HAP-1 (cell line): ENCODE measurements around the gene FOS.

Experiments used
- DNase-seq, 2 experiments: peaks; one replicate each; pipeline ENCODE4 v3.0.0-alpha.2; 2016 to 2020; ENCODE audit warnings: low spot score in 2 of 2
- H3K27me3 ChIP-seq: fragments of 250-450 bp; sonication (Bioruptor Pico); 2 replicates; pipeline ENCODE4 v1.5.1; 2020; ENCODE audit warnings: low read depth, mild to moderate bottlenecking, moderate library complexity
- H3K36me3 ChIP-seq: fragments of 250-450 bp; sonication (Bioruptor Pico); replicated peaks from 2 replicates; pipeline ENCODE4 v1.5.1; 2020; ENCODE audit warnings: mild to moderate bottlenecking
- H3K4me1 ChIP-seq: fragments of 250-450 bp; sonication (Bioruptor Pico); 2 replicates; pipeline ENCODE4 v1.5.1; 2020; ENCODE audit warnings: mild to moderate bottlenecking
- H3K4me3 ChIP-seq: fragments of 250-450 bp; sonication (Bioruptor Pico); 2 replicates; pipeline ENCODE4 v1.5.1; 2020; ENCODE audit warnings: mild to moderate bottlenecking, moderate library complexity
- H3K9me3 ChIP-seq: fragments of 250-450 bp; sonication (Bioruptor Pico); 2 replicates; pipeline ENCODE4 v1.5.1; 2020; ENCODE audit warnings: mild to moderate bottlenecking, moderate library complexity
- in situ Hi-C: fragments of 300-500 bp; cut with MboI; formaldehyde crosslinking; loops from 3 replicates; pipeline ENCODE4 v1.14.3; 2020; ENCODE audit warnings: low sequenced_read_pairs, inconsistent platforms, mixed read lengths

FOS gene

DNA sequence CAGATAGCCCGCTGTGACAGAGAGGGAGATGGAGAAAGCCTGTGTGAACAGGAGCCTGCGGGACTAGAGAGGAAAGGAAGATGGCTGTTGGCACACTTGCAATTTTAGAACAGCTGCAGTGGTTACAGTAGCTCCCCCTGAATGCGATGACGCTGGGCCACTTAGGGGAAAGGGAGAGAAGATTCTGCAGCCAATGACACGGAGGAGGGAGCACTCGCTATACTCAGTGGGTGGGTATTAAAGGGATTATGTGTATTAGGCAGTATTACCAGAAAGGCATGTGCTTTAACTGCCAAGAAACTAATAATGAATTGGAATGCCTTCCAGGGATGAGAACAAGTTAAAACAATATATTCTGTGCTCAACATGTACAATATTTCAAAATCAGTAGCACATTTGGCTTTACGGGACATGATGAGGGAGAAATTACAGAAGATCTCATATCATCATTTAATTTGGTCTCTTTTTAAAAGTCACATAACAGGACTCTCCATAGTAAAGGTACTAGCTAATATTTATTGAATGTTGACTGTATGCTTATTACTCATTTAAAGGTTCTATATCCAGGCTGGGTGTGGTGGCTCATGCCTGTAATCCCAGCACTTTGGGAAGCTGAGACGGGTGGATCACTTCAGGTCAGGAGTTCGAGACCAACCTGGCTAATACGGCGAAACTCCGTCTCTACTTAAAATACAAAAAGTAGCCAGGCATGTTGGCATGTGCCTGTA is 35.9 kb upstream of the FOS start:
- in situ Hi-C loops, result no loop called here
- peak; percentile 47 to 63 for DNase-seq
- no peaks in the 10 kb centered on the region for H3K9me3 ChIP-seq
- H3K27me3 ChIP-seq, result no peaks in the 10 kb centered on the region
- peaks cover 5% of the 10 kb centered on the region; the same call in 1 of the 2 replicates for H3K4me1 ChIP-seq
- no peak overlapping the region for H3K4me3 ChIP-seq
- no peaks in the 10 kb centered on the region for H3K36me3 ChIP-seq

GRCh38 chr14:75244121-75244520 is 34.5 kb upstream of the FOS start:
- Histone ChIP-seq H3K27me3 (no peaks in the 10 kb centered on the region), H3K9me3 (no peaks in the 10 kb centered on the region), H3K36me3 (no peaks in the 10 kb centered on the region), H3K4me3 (no peak overlapping the region), H3K4me1 (peaks cover 7% of the 10 kb centered on the region)
- in situ Hi-C loops, result no loop called here
- no peak for DNase-seq

DNA sequence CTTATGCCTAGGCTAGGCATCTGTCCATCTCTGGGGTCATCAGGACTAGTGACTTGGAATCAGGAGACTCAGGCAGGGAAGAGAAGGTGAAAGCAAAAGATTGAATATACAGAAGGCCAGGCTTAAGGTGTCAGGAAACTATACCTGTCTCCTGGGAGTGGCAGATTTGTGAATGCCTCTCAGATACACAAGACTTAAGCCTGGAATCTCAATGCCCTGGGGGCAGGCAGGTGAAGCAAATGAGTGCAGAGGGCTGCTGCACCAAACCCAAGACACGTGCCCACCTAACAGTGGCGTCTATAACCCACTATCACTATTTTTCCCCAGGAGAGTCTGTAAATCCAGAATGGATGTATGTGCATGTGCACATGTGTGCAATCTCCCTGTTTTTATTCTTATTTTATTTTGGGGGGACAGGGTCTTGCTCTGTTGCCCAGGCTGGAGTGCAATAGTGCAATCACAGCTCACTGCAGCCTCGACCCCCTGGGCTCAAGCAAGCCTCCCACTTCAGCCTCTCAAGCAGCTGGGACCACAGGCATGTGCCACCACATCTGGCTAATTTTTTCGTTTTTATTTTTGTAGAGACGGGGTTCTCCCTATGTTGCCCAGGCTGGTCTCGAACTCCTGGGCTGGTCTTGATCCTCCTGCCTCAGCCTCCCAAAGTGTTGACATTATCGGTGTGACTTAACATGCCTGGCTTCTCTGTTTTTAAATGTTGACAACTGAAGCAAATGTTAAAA is 31.9 kb upstream of the FOS start:
- in situ Hi-C loops, result no loop called here
- Histone ChIP-seq H3K4me1 (peaks cover 9% of the 10 kb centered on the region), H3K9me3 (no peaks in the 10 kb centered on the region), H3K36me3 (no peaks in the 10 kb centered on the region), H3K4me3 (no peak overlapping the region), H3K27me3 (no peaks in the 10 kb centered on the region)
- DNase-seq, result no peak

DNA sequence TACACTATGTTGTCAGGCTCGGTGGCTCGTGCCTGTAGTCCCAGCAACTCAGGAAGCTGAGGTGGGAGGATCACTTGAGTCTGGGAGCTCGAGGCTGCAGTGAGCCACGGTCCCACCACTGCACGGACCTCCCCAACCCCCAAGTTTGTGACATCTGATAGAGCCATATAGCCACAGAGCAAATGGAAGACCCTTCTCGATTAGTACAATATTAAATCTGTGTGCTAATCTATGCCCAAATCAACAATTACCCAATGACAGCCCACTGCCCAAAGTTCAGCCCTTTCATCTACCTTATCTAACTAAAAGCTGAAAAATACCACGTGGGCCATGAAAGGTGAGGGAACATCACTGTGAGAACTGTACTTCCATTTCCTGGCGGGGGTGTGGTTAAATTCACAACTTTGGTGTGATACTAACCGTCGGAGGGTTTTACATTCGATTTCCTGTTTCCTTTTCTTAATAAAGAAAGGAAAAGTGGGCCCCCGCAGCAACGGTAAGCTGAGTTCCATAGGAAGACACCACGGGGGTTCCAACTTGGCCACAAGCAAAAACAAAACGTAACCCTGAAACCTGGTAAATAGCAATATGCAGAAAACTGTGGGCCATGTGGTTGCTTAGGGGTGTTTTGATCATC is 31.2 kb upstream of the FOS start:
- Histone ChIP-seq H3K4me3 (no peak overlapping the region), H3K36me3 (no peaks in the 10 kb centered on the region), H3K4me1 (peaks cover 8% of the 10 kb centered on the region), H3K27me3 (no peaks in the 10 kb centered on the region), H3K9me3 (no peaks in the 10 kb centered on the region)
- in situ Hi-C loops, result no loop called here
- DNase-seq, result no peak

DNA sequence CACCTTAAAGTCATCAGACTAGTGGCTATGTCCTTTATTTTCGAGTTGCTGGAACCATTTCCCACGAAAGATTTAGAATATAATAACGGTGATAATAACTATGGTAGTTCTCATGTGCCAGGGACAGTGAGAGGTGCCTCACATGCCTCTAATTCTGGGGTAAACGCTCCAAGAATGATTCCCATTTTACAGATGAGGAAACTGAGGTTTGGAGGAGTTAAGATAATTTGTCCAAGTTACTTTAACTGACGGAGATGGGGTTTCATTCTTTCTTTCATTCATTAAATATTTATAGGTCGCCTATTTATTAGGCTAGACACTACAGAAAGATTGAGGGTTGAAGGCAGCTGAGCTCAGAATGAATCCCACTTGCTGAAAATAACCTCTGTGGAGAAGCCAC is 30.7 kb upstream of the FOS start:
- H3K9me3 ChIP-seq, result no peaks in the 10 kb centered on the region
- DNase-seq, result no peak
- H3K4me1 ChIP-seq, result peaks cover 4% of the 10 kb centered on the region; the same call in 1 of the 2 replicates
- no peaks in the 10 kb centered on the region for H3K27me3 ChIP-seq
- in situ Hi-C loops, result no loop called here
- no peak overlapping the region for H3K4me3 ChIP-seq
- H3K36me3 ChIP-seq, result no peaks in the 10 kb centered on the region

DNA sequence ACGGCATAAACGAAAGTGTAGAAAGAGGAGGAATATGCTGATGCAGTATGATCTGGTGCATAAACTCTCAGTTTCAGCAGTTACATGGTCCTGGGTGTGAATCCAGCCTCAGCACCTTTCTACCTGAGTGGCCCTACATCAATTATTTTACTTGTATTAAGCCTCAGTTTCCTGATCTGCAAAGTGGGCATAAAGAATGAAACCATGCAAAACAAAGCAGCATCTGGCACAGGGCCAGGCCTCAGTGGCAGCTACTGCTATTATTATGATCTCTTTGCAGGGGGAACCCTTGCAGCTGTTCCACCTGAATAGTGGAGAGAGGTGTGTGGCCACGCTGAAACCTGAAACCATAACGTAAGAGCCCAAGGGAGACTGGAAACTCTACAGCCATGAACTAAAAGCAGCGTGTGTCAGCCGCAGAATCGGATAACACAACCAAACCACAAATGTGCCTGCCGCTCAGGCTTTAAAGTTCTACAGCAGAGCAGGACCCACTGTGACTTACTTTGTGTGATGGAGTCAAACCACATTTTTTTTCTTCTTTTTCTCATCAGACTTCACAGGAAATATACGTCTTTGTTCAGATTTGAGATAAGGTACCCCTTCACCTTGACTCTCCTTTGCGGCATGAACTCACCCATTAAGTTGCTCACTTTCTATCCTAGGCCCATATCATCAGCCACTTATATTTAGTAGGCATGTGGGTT is 29.2 kb upstream of the FOS start:
- Histone ChIP-seq H3K9me3 (no peaks in the 10 kb centered on the region), H3K27me3 (no peaks in the 10 kb centered on the region), H3K4me1 (peaks cover 4% of the 10 kb centered on the region; the same call in 1 of the 2 replicates), H3K4me3 (no peak overlapping the region), H3K36me3 (no peaks in the 10 kb centered on the region)
- in situ Hi-C loops, result no loop called here
- DNase-seq, result no peak

GRCh38 chr14:75249958-75250336 is 28.7 kb upstream of the FOS start:
- H3K4me1 ChIP-seq, result peaks cover 4% of the 10 kb centered on the region; the same call in 1 of the 2 replicates
- H3K4me3 ChIP-seq, result no peak overlapping the region
- DNase-seq, result no peak
- in situ Hi-C loops, result no loop called here
- no peaks in the 10 kb centered on the region for H3K9me3 ChIP-seq
- H3K27me3 ChIP-seq, result no peaks in the 10 kb centered on the region
- no peaks in the 10 kb centered on the region for H3K36me3 ChIP-seq

DNA sequence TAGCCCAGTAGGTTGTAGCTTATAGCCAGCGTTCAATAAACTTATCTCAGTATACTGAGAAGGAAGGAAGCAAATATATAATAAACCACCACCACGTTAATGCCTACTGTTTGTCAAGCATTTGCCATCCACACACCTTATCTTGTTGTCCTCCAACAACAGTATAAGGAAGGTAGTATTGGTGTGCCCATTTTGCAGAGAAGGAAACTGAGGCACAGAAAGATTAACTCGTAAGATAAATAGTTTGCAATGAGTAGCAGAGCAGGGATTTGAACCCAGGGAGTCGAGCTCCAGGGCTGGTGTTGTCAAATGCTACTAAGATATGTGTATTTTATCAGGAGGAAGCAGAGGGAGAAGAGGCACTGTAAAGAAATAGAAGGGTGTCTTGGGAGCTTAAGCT is 27.8 kb upstream of the FOS start:
- Histone ChIP-seq H3K9me3 (no peaks in the 10 kb centered on the region), H3K4me3 (no peak overlapping the region), H3K27me3 (no peaks in the 10 kb centered on the region), H3K36me3 (no peaks in the 10 kb centered on the region), H3K4me1 (peaks cover 7% of the 10 kb centered on the region)
- no peak for DNase-seq
- in situ Hi-C loops, result no loop called here

DNA sequence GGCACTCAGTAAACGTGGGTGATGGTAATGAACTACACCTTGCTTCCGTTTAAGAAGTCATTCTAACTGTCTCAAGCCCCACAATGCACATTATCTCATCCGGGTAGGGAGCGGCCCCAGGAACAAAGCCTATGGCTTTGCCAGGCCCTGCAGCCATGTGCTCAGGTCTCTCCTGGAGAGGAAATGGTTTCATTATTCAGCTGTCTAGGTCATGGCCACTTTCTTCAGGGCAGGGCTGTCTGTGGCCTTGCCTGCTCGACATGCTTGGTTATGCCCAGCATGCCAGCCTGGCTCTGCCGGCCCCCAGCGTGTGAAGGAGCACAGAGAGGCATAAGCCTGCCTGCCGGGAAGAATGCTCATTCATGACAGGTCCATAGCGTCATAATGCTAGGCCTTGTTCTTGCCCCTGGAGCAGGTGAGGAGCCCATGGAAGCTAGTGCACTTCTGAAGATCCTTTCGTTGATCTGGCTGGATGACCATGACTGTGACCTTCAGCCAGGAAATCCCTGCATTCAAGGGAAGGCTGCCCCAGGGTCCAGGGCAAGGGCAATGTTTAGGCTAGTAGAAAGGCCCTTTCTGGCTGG is 26.3 kb upstream of the FOS start:
- H3K4me1 ChIP-seq, result peaks cover 15% of the 10 kb centered on the region
- no peaks in the 10 kb centered on the region for H3K36me3 ChIP-seq
- H3K4me3 ChIP-seq, result no peak overlapping the region
- no peaks in the 10 kb centered on the region for H3K27me3 ChIP-seq
- no peak for DNase-seq
- H3K9me3 ChIP-seq, result no peaks in the 10 kb centered on the region
- in situ Hi-C loops, result no loop called here

DNA sequence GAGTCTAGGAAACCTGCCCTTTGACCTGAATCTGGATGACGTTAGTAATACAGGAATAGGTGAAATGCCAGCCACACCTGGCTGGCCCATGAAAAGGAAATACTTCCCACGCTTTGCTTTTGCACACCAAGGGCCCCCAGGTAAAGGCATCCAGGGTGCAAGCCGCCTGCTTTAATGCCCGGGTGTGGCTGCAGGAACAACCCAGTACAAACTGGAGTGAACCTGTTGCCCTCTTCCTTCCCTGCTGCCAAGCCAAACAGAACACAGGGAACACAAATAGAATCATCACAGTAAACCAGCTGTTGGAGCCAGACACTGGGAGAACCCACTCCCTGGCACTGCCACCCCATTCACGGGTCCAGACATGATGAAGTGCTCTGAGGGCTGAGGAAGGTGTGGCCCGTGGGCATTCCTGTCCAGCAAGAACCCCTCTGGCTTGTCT is 24.2 kb upstream of the FOS start:
- no peak for DNase-seq
- in situ Hi-C loops, result no loop called here
- Histone ChIP-seq H3K27me3 (no peaks in the 10 kb centered on the region), H3K4me3 (no peak overlapping the region), H3K36me3 (no peaks in the 10 kb centered on the region), H3K4me1 (peaks cover 20% of the 10 kb centered on the region), H3K9me3 (no peaks in the 10 kb centered on the region)

GRCh38 chr14:75254901-75255584 is 23.6 kb upstream of the FOS start:
- no peaks in the 10 kb centered on the region for H3K36me3 ChIP-seq
- no peak for DNase-seq
- no peaks in the 10 kb centered on the region for H3K9me3 ChIP-seq
- H3K4me3 ChIP-seq, result no peak overlapping the region
- peaks cover 26% of the 10 kb centered on the region for H3K4me1 ChIP-seq
- no peaks in the 10 kb centered on the region for H3K27me3 ChIP-seq
- in situ Hi-C loops, result no loop called here

GRCh38 chr14:75258079-75258802 is 20.4 kb upstream of the FOS start:
- DNase-seq, result no peak
- in situ Hi-C loops, result no loop called here

More at GRCh38 chr14:75258079-75258802, 20.4 kb upstream of the FOS start:
- peaks cover 28% of the 10 kb centered on the region for H3K4me1 ChIP-seq
- no peaks in the 10 kb centered on the region for H3K9me3 ChIP-seq
- H3K27me3 ChIP-seq, result no peaks in the 10 kb centered on the region; the same call in 1 of the 2 replicates
- peak overlapping the region; percentile 25 for H3K4me3 ChIP-seq
- no peaks in the 10 kb centered on the region for H3K36me3 ChIP-seq
